GM21390 (cell line): Measurements from ENCODE around the gene MICALL2.

Source experiments
- ATAC-seq: cut with Tn5 transposase; IDR thresholded peaks from one replicate; pipeline ENCODE4 v1.9.1; 2021; ENCODE audit not compliant: unreplicated experiment

The MICALL2 gene

DNA sequence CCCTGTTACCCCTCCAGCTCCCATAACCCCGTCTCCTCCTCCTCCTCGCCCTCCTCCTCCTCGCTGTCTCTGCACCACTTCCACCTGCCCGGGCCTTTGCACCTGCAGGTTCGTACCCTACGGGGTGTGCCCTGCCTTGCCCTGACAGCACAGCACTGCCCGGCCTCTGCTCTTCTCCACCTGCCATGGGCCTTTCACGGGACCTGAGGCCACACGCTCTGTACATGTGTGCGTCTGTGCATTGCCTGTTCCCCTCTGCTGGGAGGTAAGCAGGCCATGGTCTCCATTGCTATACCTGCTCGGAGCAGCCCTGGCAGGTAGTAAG, 40.0 kb downstream of the MICALL2 start:
- ATAC-seq: no peak

DNA sequence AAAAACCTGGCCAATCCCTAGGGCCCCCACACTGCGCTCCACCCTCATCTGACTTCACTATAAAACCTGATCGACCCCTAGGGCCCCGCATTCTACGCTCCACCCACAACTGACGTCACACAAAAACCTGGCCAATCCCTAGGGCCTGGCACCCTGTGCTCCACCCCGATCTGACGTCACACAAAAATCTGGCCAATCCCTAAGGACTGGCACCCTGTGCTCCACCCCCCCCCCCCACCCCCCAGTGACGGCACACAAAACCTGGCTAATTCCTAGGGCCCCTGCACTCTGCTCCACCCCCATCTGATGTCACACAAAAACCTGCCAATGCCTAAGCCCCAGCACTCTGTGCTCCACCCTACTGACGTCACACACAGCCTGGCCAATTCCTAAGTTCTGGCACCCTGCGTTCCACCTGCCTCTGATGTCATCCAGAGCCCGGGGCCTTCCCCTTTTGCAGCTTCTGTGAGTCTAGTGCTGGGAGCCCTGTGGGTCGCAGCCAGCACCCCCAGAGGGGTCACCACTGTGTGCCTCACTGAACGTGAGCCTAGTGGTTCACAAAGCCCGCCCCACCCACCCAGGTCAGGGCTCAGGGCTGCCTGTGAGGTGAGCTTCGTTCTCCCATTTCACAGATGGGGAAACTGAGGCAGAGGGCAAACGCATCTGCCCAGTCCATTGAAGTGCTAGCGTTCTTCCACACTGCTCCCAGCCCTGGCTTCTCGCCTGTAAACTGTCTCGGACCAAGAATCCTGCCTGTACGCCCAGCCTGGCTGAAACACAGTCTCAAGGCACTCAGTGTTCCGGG, 40.6 kb downstream of the MICALL2 start:
- no peak for ATAC-seq

DNA sequence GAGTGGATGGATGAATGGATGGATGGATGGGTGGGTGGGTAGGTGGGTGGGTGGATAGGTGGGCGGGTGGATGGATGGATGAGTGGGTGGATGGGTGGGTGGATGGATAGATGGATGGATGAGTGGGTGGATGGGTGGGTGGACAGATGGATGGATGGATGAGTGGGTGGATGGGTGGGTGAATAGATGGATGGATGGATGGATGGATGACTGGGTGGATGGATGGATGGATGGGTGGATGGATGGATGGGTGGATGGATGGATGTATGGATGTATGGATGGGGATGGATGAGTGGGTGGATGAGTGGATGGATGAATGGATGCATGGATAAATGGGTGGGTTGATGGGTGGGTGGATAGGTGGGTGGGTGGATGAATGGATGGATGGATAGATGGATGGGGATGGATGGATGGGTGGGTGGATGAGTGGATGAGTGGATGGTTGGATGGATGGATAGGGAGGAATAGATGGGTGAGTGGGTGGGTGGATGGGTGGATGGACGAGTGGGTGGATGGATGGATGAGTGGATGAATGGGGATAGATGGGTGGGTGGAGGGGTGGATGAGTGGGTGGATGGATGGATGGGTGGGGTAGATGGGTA, 43.8 kb downstream of the MICALL2 start:
- ATAC-seq: no peak

DNA sequence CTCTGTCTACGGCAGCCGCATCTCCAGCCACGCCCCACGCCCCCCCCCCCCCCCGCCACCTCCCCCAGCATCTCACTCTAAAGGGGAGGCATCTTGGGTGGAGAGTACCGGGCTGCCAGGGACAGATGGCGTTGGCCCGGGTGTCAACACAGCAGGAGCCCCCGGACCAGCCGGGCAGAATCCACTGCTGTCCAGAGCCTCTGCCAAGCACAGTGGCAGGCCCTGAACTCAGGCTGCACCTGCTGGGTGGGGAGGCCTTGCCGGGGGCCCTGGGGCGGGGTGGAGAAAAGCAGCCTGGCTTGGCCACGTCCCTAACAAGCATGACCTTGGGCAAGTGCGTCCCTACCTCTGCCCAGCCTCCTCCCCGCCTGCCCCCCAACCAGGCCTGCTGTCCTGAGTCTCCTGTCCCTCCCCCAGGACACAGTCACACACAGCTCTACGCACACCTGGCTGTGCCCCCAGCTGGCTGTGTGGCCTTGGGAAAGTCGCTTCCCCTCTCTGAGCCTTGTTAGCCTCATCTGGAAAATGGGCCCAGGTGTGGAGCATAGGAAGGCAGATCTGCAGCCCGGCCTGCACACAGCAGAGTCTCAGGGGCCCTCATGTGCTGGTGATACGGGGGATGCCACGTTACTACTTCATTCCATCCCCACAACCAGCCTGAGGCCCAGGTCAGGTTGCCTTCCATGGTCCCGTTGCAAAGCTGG, 45.2 kb downstream of the MICALL2 start:
- no peak for ATAC-seq

DNA sequence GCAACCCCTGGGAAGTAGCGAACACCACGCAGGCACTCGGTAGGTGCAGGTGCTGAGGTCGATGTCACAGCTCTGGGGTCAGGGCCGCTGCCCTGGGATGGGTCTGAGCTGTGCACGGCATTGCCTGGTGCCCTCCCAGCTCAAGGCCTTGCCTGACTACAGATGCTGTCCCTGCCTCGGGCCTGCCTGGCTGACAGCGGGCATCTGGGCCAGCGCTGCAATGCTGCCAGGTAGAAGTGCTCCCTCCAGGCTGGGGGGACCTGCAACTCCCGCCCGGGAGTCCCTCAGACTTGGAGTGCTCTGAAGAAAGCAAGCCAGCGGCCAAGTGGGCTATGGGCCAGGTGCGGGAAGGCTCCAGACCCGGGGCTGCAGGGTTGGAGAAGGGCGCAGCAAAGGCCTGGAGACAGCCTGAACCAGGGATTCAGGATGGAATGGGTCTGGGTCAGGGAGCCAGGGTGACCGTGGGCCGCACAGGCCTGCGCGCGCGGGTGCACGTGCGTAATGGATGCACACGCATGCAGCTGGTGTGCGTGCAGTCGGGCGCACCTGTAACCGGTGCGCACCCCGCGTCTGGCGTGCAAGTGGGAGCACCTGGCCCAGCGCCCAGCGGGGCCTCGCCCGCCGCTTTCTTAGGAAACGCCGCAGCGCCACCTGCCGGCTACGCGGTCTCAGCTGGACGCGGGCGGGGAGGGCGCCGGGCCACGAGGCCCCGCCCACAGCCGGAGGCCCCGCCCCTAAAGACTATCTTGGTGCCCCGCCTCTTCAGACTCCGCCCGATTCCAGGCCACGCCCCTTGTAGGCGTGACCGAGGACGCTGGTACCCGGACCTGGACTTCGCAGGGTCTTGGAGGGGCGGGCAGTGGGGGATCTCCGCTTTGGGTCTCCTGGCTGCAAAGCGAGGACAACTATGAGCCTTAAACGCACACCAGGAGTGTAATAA, 46.7 kb downstream of the MICALL2 start:
- peak; percentile 61 for ATAC-seq

DNA sequence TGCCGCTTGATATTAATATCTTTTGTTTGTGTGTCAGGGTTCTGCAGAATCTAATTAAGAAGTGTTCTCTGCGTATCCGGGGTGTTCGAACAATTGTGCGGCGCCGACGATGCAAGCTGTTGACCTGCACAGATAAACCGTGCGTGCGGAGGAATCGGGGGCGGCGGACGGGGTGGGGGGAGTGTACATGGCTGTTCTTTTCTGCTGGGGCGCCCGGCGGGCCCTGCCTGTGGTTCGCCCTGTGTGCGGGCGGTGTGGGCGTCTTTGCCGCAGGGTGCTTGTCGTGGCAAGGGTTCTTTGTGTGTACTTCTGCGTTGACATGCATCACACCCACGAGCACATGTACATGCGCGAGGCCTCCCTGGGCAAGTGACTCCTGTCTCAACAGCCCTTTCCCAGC, 47.9 kb downstream of the MICALL2 start:
- ATAC-seq: no peak

DNA sequence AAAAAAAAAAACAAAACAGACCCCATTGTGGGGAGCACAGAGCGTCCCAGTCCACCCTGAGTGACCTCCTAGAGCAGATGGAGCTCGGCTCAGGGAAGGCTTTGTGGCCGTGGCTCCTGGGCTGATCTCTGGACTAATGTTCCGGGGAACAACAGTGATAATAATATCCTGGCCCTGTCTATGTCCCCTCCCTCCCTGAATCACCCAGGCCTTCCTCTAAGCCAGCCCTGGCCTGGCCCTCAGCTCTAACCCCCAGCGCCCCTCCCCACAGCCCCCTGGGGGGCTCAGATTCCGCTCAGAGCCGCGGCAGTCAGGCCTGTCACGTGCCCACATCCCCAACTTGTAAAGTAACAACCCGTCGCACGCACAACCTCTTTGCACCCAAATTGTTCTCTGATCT, 48.3 kb downstream of the MICALL2 start:
- ATAC-seq: no peak

DNA sequence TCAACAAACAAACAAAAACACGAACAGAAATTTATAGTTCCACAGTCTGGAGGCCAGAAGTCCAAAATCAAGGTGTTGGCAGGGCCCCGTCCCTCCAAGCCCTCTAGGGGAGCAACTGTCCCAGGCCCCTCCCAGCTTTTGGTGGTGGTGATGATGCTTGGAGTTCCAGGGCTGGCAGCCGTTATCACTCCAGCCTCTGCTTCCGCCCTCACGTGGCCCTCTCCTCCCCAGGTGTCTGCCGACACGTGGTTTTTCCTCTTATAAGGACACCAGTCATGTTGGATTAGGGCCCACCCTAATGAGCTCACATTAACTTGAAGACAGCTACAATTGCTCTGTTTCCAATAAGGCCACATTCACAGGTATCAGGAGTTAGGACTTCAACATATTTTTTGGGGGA, 49.7 kb downstream of the MICALL2 start:
- ATAC-seq: no peak

DNA sequence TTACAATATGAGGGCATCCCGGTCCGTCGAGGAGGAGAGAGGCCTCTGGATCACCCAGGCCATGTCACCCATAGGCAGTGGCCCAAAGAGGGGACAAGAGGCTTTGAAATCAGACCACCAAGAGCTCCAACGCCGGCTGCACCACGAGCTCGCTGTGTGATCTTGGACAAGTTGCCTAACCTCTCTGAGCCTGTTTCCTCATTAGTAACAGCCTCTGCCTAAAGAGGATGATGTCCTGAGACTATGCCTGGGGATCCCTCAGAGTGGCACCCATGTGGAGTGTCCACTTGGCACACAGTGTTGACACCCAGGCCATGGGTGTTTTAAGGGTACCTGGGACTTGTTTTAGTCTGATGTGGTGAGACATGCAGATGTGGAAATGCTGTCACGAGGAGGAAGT, 50.8 kb downstream of the MICALL2 start:
- no peak for ATAC-seq

DNA sequence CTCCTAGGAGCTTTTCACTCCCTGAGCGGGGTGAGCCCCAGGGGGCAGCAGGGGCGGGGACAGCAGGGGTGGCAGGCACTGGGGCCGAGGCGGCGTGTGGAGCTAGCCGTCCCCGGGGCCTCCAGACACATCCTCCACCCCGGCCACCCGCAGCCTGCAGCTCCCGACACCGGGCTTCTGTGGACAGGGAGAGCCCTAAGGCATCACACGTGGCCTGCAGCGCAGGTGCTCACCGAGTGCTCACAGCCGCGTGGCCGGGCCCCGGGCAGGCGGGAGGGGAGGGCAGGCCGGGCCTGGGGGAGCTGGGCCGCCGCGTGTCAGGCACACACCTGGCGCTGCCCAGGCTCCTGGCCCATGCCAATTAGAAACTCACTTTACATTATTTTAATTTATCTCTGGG, 51.4 kb downstream of the MICALL2 start:
- ATAC-seq: no peak

DNA sequence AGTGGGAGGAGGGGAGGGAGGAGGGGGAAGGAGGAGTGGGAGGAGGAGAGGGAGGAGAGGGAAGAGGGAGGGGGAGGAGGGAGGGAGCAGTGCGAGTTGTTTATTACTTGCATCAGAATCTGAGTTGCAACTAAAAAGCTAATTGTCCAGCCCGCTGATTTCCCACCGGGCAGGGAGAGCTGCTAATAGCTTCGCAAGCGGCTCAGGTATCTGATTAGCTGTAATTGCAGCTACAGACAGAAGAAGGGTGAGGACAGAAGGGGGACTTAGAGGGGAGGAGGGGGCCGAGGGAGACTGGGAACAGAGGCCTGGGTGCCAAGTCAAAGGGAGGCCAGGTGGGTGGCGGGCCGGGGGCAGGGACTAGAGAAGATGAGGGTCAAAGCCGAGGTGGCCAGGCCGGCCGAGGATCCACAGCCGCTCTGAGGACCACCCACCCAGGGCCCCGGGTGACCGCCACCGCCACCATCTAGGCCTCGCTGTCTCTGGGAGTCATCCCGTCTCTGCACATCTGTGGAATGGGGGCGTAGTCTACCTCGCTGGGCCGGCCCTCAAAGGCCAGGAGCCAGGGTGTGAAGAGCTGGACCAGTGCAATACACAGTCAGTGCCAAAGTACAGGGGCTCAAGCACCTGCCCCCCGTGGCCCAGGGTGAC, 54.2 kb downstream of the MICALL2 start:
- no peak for ATAC-seq

DNA sequence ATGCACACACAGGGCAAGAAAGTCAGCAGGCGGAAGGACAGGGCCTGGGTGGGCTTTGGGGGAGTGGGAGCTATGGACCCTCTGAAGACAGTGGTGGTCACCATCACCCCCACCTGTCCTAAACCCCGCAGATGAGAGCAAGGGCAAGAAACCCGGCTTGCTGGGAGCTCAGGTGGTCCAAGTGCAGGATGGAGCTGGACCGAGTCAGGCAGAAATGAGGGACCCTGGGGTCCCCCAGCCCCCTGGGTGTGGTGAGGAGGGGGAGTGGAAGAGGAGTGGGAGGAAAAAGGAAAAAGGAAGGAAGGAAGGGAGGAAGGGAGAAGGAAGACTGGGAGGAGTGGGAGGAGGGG, 54.8 kb downstream of the MICALL2 start:
- no peak for ATAC-seq

DNA sequence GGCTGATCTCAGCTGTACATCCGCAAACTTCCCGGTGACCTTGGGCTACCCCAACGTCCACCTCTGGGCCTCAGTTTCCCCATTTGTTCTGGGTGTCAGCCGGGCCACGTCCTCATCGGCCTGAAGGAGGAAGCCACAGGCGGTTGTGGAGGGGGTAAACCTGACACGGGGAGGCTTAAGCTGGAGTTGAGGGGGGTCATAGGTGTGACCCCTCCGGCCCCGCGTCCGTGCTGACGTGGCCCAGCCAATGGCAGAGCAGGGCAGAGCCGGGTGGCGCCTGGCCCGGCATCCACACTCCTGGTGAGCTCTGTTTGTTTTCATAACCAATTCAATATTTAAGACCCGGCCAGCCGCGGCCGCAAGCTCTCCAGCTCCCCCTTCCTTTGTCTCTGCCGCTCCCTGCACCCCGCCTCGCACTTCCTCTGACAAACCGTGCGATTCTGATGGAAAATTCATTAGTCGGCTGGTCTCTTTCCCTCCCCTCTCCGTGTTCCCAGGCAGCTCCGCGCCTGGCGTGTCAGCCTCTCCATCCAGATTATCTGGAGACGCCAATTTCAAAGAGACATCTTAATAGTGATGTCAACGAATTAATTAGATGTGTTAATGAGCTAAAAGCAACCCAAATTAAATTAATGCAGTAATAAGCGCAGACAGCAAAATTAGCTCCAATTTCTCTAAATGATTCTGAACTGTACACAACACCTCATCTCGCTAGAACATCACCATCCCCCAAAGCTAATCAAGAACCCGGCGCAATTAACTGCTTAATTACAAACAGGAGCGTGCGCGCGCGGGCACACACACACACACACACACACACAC, 55.4 kb downstream of the MICALL2 start:
- ATAC-seq: no peak

DNA sequence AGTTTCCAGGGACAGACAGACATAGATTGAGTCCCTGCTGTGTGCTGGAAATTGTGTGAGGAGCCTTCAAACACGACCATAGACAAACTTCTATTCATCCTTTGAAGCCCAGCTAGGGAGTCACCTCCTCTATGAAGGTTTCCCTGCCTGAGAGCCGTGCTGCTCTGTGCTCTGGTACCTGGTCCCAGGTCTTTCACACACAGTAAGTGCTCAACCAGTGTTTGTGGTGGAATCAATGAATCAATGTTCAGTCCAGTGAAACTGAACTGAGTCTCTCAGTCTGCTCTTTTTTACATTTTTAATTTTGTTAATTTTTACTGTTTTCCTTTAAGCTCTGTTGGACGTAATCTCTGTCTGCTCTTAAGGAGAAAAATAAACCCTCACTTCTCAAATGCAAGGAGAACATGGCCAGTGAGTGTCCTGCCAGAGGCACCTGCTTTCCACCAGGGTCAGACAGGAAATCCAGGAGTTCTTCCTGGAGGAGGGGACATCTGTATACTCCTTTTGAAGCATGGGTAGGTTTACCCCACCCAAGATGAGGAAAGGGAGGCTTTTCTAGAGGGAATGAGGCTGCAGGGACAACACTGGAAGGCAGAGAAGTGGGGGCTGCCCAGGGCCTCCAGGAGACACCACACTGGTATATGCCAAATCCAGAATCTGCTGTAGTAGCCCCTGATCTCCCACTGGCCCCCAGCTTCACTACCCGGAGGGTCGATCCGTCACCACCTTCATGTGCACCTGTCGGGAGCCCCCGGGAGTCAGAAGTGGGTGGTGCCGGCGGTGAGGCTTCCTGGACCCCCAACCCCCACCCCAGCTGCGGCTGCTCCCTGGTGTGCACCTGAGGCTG, 56.3 kb downstream of the MICALL2 start:
- no peak for ATAC-seq

DNA sequence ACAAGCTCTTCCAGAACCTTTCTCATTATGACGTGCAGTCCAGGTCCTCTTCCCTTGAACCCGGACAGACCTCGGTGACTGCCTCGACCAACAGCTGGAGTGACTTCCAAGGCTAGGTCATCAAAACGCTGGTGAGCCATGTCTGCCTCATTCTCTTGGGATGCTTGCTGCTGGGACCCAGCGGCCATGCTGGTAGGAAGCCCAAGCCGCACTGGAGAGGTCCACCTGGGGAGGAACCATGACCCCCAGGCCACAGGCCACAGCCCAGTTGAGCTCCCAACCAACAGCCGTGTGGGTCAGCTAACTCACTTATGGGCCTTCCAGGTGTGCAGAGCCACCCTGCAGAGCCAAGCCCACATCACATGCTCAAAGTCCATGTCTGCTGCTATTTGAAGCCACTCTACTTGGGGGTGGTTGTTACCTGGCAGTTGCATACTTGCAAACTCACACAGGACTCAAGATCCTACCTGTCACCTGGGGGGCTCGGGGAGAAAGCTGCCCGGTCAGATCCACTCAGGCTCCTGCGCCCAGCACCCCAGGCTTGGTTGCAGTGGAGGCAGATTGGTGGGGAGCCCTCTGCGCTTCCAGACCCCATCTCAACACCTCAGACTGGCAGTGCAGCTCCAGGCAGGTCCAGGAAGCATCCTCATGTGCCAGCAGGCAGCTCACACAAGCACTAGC, 57.0 kb downstream of the MICALL2 start:
- no peak for ATAC-seq

DNA sequence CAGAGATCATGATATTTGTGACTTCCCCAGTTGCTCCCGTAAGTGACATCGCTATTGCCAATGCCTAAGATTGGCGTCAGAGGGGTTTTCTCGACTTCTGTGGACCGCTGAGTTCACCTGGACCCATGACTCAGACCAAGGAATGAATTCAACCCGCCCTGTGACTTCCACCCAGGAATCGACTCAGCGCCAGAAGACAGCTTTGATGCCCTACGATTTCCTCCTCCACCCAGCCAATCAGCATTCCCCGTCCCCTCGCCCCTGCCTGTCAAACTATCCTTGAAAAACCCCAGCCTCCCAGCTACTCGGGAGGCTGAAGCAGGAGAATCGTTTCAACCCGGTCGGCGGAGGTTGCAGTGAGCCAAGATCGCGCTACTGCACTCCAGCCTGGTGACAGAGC, 58.3 kb downstream of the MICALL2 start:
- ATAC-seq: no peak

DNA sequence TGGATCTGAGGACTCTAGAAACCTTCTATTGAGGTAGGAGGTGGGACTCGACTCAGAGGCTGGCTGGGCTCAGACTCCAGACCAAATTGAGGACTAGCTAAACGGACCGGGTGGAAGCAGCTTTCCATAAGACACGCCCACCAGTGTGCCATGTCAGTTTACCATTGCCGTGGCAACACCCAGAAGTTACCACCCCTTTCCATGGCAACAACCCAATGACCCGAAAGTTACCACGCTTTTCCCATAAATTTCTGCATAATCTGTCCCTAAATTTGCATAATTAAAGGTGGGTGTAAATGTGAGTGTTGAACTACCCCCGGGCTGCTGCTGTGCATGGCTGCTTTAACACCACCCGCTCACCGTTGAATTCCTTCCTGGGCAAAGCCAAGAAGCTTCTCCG, 58.9 kb downstream of the MICALL2 start:
- no peak for ATAC-seq

DNA sequence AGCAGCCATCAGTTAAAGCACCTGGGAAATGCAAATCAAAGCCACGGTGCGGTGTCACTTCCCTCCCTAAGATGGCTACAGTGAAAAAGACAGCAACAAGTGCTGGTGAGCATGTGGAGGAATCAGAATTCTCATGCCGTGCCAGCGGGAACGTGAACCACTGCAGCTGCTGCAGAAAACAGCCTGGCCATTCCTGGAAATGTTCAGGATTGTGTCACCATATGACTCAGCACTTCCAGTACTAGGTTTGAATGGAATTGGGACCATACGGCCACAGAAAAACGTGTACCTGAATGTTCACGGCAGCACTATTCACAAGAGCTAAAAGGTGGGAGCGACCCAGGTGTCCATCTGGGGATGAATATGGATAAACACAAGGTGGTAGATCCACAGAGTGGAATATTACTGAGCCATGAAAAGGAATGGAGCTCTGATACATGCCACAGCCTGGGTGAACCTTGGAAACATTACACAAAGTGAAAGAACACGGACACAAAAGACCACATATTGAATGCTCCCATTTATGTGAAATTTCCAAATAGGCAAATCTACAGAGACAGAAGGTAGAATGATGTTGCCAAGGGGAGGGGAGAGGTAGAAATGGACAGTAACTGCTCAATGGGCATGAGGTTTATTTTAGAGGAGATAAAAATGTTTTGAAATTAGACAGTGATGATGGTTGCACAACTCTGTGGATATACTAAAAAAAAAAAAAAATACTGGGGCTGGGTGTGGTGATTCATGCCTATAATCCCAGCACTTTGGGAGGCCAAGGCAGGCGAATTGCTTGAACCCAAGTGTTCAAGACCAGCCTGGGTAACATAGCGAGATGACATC, 61.6 kb downstream of the MICALL2 start:
- ATAC-seq: no peak
